ENCODE measurements around the gene NCOA4.

Gene NCOA4

GRCh38 chr10:46030091-46030937, at the start of gene NCOA4:
NCOA4 (minus strand) TSS chr10:46030623; CDS start chr10:46016680, 13,943 bp downstream.
- ChIA-PET CTCF (interaction anchor here (0.7 to 1.6 kb wide), 3 partner anchors 9 to 219 kb away, joined by 3 to 7 read pairs (median 4); no protein-coding TSS in a partner anchor), POLR2A (interaction anchor here (0.7 to 2.0 kb wide), 2 partner anchors 30 to 76 kb away, joined by 6 to 7 read pairs; no protein-coding TSS in a partner anchor)
- Histone ChIP-seq H3K4me1 (ENCODE audit: control insufficient read depth, insufficient read depth, low read length) (peaks cover 11% of the 10 kb centered on the region), H3K36me3 (ENCODE audit: control insufficient read depth in 2 of 2, insufficient read depth in 1 of 2, low read length in 2 of 2) (peaks cover 0 to 25% of the 10 kb centered on the region in 2 experiments; a peak in 1 of 3 replicates), H3K4me3 (ENCODE audit: low read depth, low read length) (peak within 1 kb of the TSS; percentile 93), H3K9me3 (ENCODE audit: control insufficient read depth, insufficient read depth, low read depth, low read length) (no peaks in the 10 kb centered on the region), H3K27ac (ENCODE audit: extremely low read depth, low read depth, low read length) (peak within 1 kb of the TSS; percentile 69)
- no peak for TF ChIP-seq SCRT1 (tag by site-specific recombination; IDR thresholded peaks at IDR 0.05; ENCODE audit: borderline replicate concordance)
- TF ChIP-seq PRDM10 (tag by site-specific recombination; IDR thresholded peaks at IDR 0.05): peak; percentile 12; the same call in 1 of the 2 replicates
- TF ChIP-seq ZSCAN18 (tag by site-specific recombination; IDR thresholded peaks at IDR 0.05): no peak
- peak; percentile 80 for TF ChIP-seq ZFHX2 (tag by site-specific recombination; conservative IDR thresholded peaks at IDR 0.05)
- TF ChIP-seq ZNF473 (tag by site-specific recombination; IDR thresholded peaks at IDR 0.05): no peak
- peak; percentile 89 for TF ChIP-seq ZXDB (tag by site-specific recombination; IDR thresholded peaks at IDR 0.05)
- no peak for TF ChIP-seq ZNF571 (tag by site-specific recombination; IDR thresholded peaks at IDR 0.05)
- peak; percentile 75 for TF ChIP-seq EGR2 (tag by site-specific recombination; IDR thresholded peaks at IDR 0.05; ENCODE audit: low read depth)
- TF ChIP-seq BCL11A (tag by site-specific recombination; IDR thresholded peaks at IDR 0.05; ENCODE audit: low read depth): peak; percentile 56; the same call in 1 of the 2 replicates
- no peak for TF ChIP-seq ZNF138 (tag by site-specific recombination; IDR thresholded peaks at IDR 0.05; ENCODE audit: borderline replicate concordance)
- TF ChIP-seq MEIS1 (CRISPR knock-in tag; IDR thresholded peaks at IDR 0.05; ENCODE audit: borderline replicate concordance): no peak
- TF ChIP-seq TSHZ1 (tag by site-specific recombination; IDR thresholded peaks at IDR 0.05; ENCODE audit: borderline replicate concordance): peak; percentile 38; the same call in 1 of the 2 replicates
- TF ChIP-seq ZNF610 (tag by site-specific recombination; IDR thresholded peaks at IDR 0.05; ENCODE audit: borderline replicate concordance): peak; percentile 51; the same call in 1 of the 2 replicates
- no peak; the same call in 1 of the 2 replicates for TF ChIP-seq GFI1B (tag by site-specific recombination; IDR thresholded peaks at IDR 0.05)
- TF ChIP-seq KLF16 (tag by site-specific recombination; IDR thresholded peaks at IDR 0.05): peak; percentile 96
- peak; percentile 76 for TF ChIP-seq ZBTB8A (tag by site-specific recombination; IDR thresholded peaks at IDR 0.05)
- no peak for TF ChIP-seq ZNF777 (tag by site-specific recombination; IDR thresholded peaks at IDR 0.05; ENCODE audit: borderline replicate concordance)
- TF ChIP-seq ZFP3 (tag by site-specific recombination; IDR thresholded peaks at IDR 0.05; ENCODE audit: low read depth): no peak
- peak; percentile 91 for TF ChIP-seq ZNF600 (tag by site-specific recombination; IDR thresholded peaks at IDR 0.05)
- peak; percentile 26; the same call in 1 of the 2 replicates for TF ChIP-seq ZNF362 (tag by site-specific recombination; IDR thresholded peaks at IDR 0.05)
- 0 out of 2 replicates have a peak, but pooled peaks have one; percentile 82 for TF ChIP-seq ZSCAN5A (tag by site-specific recombination; IDR thresholded peaks at IDR 0.05)
